A673 (cell line): Measurements from ENCODE around the gene CLK2. TPM values are rescaled to one million over a fixed set of nuclear protein-coding genes. Genes with fewer than 3 reads are reported as not detected.
"Not testable (repeated sequence)": the region's sequence is repeated elsewhere in the genome, so short reads cannot be mapped to it uniquely, and the experiment has no call there.

Experiments used
- BruUV-seq: library from RNA; stranded (reverse); fragments of 400-500 nt; replicated peaks from 2 replicates; lab custom pipeline; 2021; lab: Mats Ljungman, UMichigan
- CTCF ChIA-PET: fragments of 300-600 bp; sonication (Branson Sonifier 250); formaldehyde crosslinking; loops from one replicate; lab custom pipeline; 2022; ENCODE audit warnings: antibody characterized with exemption; lab: Charles Lee
- POLR2A ChIA-PET: fragments of 300-600 bp; sonication (Branson Sonifier 250); formaldehyde crosslinking; loops from one replicate; lab custom pipeline; 2022; ENCODE audit warnings: antibody characterized with exemption; ENCODE audit not compliant: low non-redundant PET; lab: Charles Lee
- DNase-seq: peaks from one replicate; pipeline ENCODE4 v3.0.0-alpha.2; 2015; ENCODE audit warnings: low spot score
- H3K27ac ChIP-seq: fragments of 200-600 bp; sonication (generic); 2 replicates; pipeline ENCODE4 v1.5.1; 2016; ENCODE audit warnings: mixed run types, low read depth, mild to moderate bottlenecking, mixed read lengths, antibody characterized with exemption, low read length; ENCODE audit not compliant: poor library complexity, severe bottlenecking
- H3K27me3 ChIP-seq: fragments of 200-600 bp; sonication (generic); replicated peaks from 2 replicates; pipeline ENCODE4 v1.6.1; 2017; ENCODE audit warnings: mixed run types, low read depth, mild to moderate bottlenecking, mixed read lengths, antibody characterized with exemption, low read length; ENCODE audit not compliant: insufficient read depth, poor library complexity
- H3K36me3 ChIP-seq: fragments of 200-600 bp; sonication (generic); 2 replicates; pipeline ENCODE4 v1.6.1; 2016; ENCODE audit warnings: mixed run types, mild to moderate bottlenecking, mixed read lengths, antibody characterized with exemption, low read length; ENCODE audit not compliant: insufficient read depth, poor library complexity, severe bottlenecking
- H3K4me1 ChIP-seq: fragments of 200-600 bp; sonication (generic); 2 replicates; pipeline ENCODE4 v1.6.1; 2017; ENCODE audit warnings: mixed run types, mild to moderate bottlenecking, mixed read lengths, antibody characterized with exemption, low read length; ENCODE audit not compliant: insufficient read depth, poor library complexity, severe bottlenecking
- H3K4me3 ChIP-seq: fragments of 200-600 bp; sonication (generic); 2 replicates; pipeline ENCODE4 v1.5.1; 2016; ENCODE audit warnings: low read depth, mixed run types, mild to moderate bottlenecking, mixed read lengths, low read length; ENCODE audit not compliant: poor library complexity, severe bottlenecking
- H3K9me3 ChIP-seq: fragments of 200-600 bp; sonication (generic); 2 replicates; pipeline ENCODE4 v1.6.1; 2016; ENCODE audit warnings: mixed run types, low read depth, mild to moderate bottlenecking, mixed read lengths, antibody characterized with exemption, low read length; ENCODE audit not compliant: poor library complexity, severe bottlenecking
- CTCF ChIP-seq: fragments of 300-800, 200-600 bp; sonication (generic); conservative IDR thresholded peaks from 2 replicates; pipeline ENCODE4 v1.5.1; 2017; ENCODE audit warnings: low read depth, mild to moderate bottlenecking, antibody characterized with exemption, low read length, moderate library complexity, mixed read lengths
- EZH2 ChIP-seq: fragments of 200-600 bp; sonication (generic); IDR thresholded peaks from 2 replicates; pipeline ENCODE4 v1.6.1; 2017; ENCODE audit warnings: borderline replicate concordance, low read depth, mild to moderate bottlenecking, mixed read lengths, antibody characterized with exemption, low read length; ENCODE audit not compliant: poor library complexity, severe bottlenecking
- intact Hi-C: fragments of 100-400 bp; cut with micrococcal nuclease; formaldehyde crosslinking; loops from one replicate; pipeline ENCODE4 v1.10.0; 2022; ENCODE audit not compliant: unreplicated experiment
- total RNA-seq: library from RNA; stranded (reverse); gene quantifications from 2 replicates; pipeline ENCODE4 v1.2.3, GENCODE V29; 2021

CLK2 gene
- total RNA-seq, 1 experiment from 2014 or later: 70.2 TPM

DNA sequence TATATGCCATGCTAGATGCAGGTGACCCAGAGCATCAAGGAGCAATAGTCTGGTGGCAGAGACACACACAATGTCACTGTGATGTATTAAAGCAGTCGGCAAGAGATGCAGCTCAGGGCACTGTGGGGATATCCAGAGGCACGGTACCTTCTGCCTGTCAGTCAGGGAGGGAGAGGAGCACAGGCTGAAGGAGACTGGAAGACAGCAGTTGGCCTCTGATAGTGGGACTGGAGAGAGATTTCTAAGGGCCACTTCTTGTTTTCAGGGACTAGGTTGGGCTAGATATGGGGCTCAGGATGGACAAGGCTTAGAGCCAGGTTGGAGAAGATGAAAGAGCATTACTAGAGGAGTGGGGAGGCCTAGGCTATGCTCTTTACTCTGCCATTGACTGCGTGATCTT is 42.0 kb downstream of the CLK2 start:
- CTCF ChIA-PET: not testable (repeated sequence)

GRCh38 chr1:155228096-155228427 is 45.2 kb downstream of the CLK2 start:
- Histone ChIP-seq H3K9me3 (no peaks in the 10 kb centered on the region), H3K4me1 (peaks cover 20% of the 10 kb centered on the region), H3K36me3 (no peaks in the 10 kb centered on the region), H3K27ac (peak overlapping the region; percentile 83), H3K4me3 (peak overlapping the region; percentile 59), H3K27me3 (no peaks in the 10 kb centered on the region)
- TF ChIP-seq CTCF (no peak), EZH2 (no peak)
- intact Hi-C loops: no loop called here
- POLR2A ChIA-PET: no interaction called here
- no peak for DNase-seq
- CTCF ChIA-PET: no interaction called here
- no TSS peak for BruUV-seq

More for the DNA sequence above, 42.0 kb downstream of the CLK2 start:
- POLR2A ChIA-PET, H3K4me1 ChIP-seq, H3K27me3 ChIP-seq, BruUV-seq, H3K36me3 ChIP-seq, H3K9me3 ChIP-seq, intact Hi-C loops, DNase-seq, H3K4me3 ChIP-seq, H3K27ac ChIP-seq: not testable (repeated sequence)

DNA sequence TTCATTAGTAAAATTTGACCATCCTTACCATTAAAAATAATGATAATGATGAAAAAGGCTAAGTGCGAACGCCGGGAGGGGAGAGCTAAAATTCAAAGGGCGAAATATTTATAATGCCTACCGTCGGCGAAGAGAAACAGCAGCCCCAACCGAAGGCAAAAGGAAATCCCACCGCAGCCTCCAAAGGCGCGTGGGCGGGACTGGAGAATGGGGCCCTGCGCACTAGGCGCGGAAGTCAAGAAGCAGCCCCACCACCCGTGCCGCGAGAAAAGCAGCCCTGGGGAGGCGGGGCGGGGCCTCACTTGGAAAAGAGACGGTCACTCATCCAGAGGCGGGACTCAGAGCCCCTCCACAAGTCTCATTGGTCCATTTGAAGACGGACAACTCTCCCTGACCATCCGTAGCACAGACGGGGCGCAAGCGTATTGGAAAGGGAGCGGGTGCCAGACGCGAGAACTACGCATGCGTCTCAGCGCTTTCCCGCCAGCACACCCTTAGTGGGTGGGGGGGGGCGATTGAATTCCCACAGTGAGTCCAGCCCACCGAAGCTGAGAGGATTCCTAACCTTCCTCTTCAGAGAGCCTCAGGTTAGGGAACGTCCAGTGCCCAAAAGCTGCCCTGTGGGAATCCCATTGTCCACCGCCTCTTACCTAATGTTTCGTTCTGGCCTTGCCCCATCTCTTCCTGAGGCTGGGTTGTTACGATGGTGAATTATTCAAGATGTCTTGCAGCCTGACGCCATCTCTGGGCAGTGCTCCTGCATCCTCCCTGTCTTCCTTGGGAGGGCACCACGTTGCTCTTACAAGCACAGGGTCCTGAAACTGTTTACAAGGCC is 45.8 kb downstream of the CLK2 start:
- no peak for TF ChIP-seq CTCF
- TF ChIP-seq EZH2: no peak
- H3K27me3 ChIP-seq: no peaks in the 10 kb centered on the region
- no peaks in the 10 kb centered on the region for H3K9me3 ChIP-seq
- CTCF ChIA-PET: interaction anchor here (1.3 kb wide), 1 partner anchor 21 kb away, joined by 4 read pairs; no protein-coding TSS in a partner anchor
- peak; percentile 100 for DNase-seq
- BruUV-seq: TSS peak; percentile 97
- POLR2A ChIA-PET: interaction anchor here (1.0 kb wide), 1 partner anchor 18 kb away, joined by 4 read pairs; no protein-coding TSS in a partner anchor
- H3K4me3 ChIP-seq: peak overlapping the region; percentile 59
- H3K36me3 ChIP-seq: no peaks in the 10 kb centered on the region
- intact Hi-C loops: loop anchor here (2.0 kb wide), 1 partner anchor 49 kb away; the partner anchor contains the start of gene HCN3
- H3K27ac ChIP-seq: peak overlapping the region; percentile 91
- H3K4me1 ChIP-seq: peaks cover 20% of the 10 kb centered on the region
